Fibroblast of skin of abdomen (primary cell): Measurements from ENCODE around the gene CLMN.
A peak's percentile ranks its signal among the peaks of the same experiment; 100 is the strongest.
"Not testable (repeated sequence)": the region's sequence is repeated elsewhere in the genome, so short reads cannot be mapped to it uniquely, and the experiment has no call there.

ENCODE experiments used
- DNase-seq: peaks from one replicate; pipeline ENCODE4 v3.0.0-alpha.2; 2013

CLMN gene

GRCh38 chr14:95157048-95157326, 162.7 kb downstream of the CLMN start:
- peak; percentile 30 for DNase-seq

- no peak for DNase-seq
Observed at GRCh38 chr14:95156161-95157047, 163.3 kb downstream of the CLMN start.

- DNase-seq = no peak
Observed at GRCh38 chr14:95155045-95155444, 164.7 kb downstream of the CLMN start.

- DNase-seq = no peak
Observed at GRCh38 chr14:95153866-95154265, 165.8 kb downstream of the CLMN start.

GRCh38 chr14:95151561-95151960, 168.1 kb downstream of the CLMN start:
- DNase-seq = no peak

GRCh38 chr14:95150910-95151309, 168.8 kb downstream of the CLMN start:
- DNase-seq = no peak

GRCh38 chr14:95149441-95149840, 170.3 kb downstream of the CLMN start:
- no peak for DNase-seq

- no peak for DNase-seq
Observed at GRCh38 chr14:95147597-95147996, 172.1 kb downstream of the CLMN start.

- DNase-seq = no peak
Observed at GRCh38 chr14:95146079-95146771, 173.5 kb downstream of the CLMN start.

- no peak for DNase-seq
Observed at GRCh38 chr14:95144849-95145248, 174.9 kb downstream of the CLMN start.

- no peak for DNase-seq
Observed at GRCh38 chr14:95143808-95144620, 175.7 kb downstream of the CLMN start.

GRCh38 chr14:95142208-95142607, 177.5 kb downstream of the CLMN start:
- DNase-seq = no peak

GRCh38 chr14:95141684-95142083, 178.0 kb downstream of the CLMN start:
- no peak for DNase-seq

- DNase-seq = peak; percentile 35
Observed at GRCh38 chr14:95140060-95140858, 179.4 kb downstream of the CLMN start.

- no peak for DNase-seq
Observed at GRCh38 chr14:95138876-95139275, 180.8 kb downstream of the CLMN start.

- DNase-seq = not testable (repeated sequence)
Observed at GRCh38 chr14:95138455-95138854, 181.3 kb downstream of the CLMN start.

- no peak for DNase-seq
Observed at GRCh38 chr14:95137804-95138167, 181.9 kb downstream of the CLMN start.

- no peak for DNase-seq
Observed at GRCh38 chr14:95137164-95137803, 182.4 kb downstream of the CLMN start.

GRCh38 chr14:95136631-95137030, 183.1 kb downstream of the CLMN start:
- no peak for DNase-seq

- DNase-seq = no peak
Observed at GRCh38 chr14:95134304-95134933, 185.3 kb downstream of the CLMN start.

GRCh38 chr14:95133282-95133681, 186.4 kb downstream of the CLMN start:
- no peak for DNase-seq

GRCh38 chr14:95132760-95133159, 186.9 kb downstream of the CLMN start:
- no peak for DNase-seq
